WTC11 (cell line): ENCODE data around the gene SPATA18.

ENCODE experiments used
- AR ChIP-seq: fragments of 250-450 bp; sonication (Bioruptor Pico); IDR thresholded peaks from 2 replicates; pipeline ENCODE4 v1.9.0; 2021; ENCODE audit warnings: mild to moderate bottlenecking
- ATF3 ChIP-seq: sonication (generic); formaldehyde crosslinking; conservative IDR thresholded peaks from 2 replicates; pipeline ENCODE4 v1.8.1; 2022; ENCODE audit warnings: mild to moderate bottlenecking, missing genetic modification reagents
- CTCF ChIP-seq: fragments of 200-600 bp; IDR thresholded peaks from 2 replicates; pipeline ENCODE4 v1.8.0; 2022; ENCODE audit warnings: antibody characterized with exemption
- GABPB1 ChIP-seq: sonication (generic); formaldehyde crosslinking; IDR thresholded peaks from 2 replicates; pipeline ENCODE4 v1.8.1; 2023; ENCODE audit warnings: mild to moderate bottlenecking, missing genetic modification reagents
- HMGXB4 ChIP-seq: sonication (generic); formaldehyde crosslinking; IDR thresholded peaks from 2 replicates; pipeline ENCODE4 v1.8.1; 2023; ENCODE audit warnings: mild to moderate bottlenecking, moderate library complexity, missing genetic modification reagents
- JUN ChIP-seq: sonication (generic); formaldehyde crosslinking; IDR thresholded peaks from 2 replicates; pipeline ENCODE4 v1.8.0; 2023; ENCODE audit warnings: mild to moderate bottlenecking, missing genetic modification reagents
- ZNF219 ChIP-seq: sonication (generic); formaldehyde crosslinking; IDR thresholded peaks from 2 replicates; pipeline ENCODE4 v1.8.0; 2023; ENCODE audit warnings: missing genetic modification reagents, mild to moderate bottlenecking, borderline replicate concordance

- TF ChIP-seq CTCF (no peak), GABPB1 (CRISPR knock-in tag) (no peak), ATF3 (CRISPR knock-in tag) (no peak), JUN (CRISPR knock-in tag) (no peak), AR (CRISPR knock-in tag) (no peak), ZNF219 (CRISPR knock-in tag) (no peak), HMGXB4 (CRISPR knock-in tag) (no peak)
These were observed 59.1 kb downstream of the SPATA18 start for GRCh38 chr4:52110171-52110570.
